GM19099 (cell line): ENCODE results near the gene FOXF1.

ENCODE experiments used
- POLR2A ChIP-seq: IDR thresholded peaks from 3 replicates; pipeline ENCODE4 v1.6.1; 2011; ENCODE audit warnings: low read depth; ENCODE audit not compliant: insufficient read length; ENCODE audit errors: extremely low read depth

FOXF1 gene

GRCh38 chr16:86558355-86559193 lies 48.2 kb downstream of the FOXF1 start:
- TF ChIP-seq POLR2A, result no peak

- TF ChIP-seq POLR2A, result no peak
These were observed 49.5 kb downstream of the FOXF1 start for GRCh38 chr16:86559802-86560305.

GRCh38 chr16:86562356-86562755 lies 52.0 kb downstream of the FOXF1 start:
- no peak for TF ChIP-seq POLR2A

GRCh38 chr16:86563469-86564345 lies 53.4 kb downstream of the FOXF1 start:
- no peak for TF ChIP-seq POLR2A
